22Rv1 (cell line): ENCODE data around the gene DBN1.

Source experiments
- CTCF ChIP-seq: fragments of 450-650 bp; IDR thresholded peaks from 2 replicates; pipeline ENCODE4 v1.5.1; 2017; ENCODE audit warnings: mild to moderate bottlenecking
- ZFX ChIP-seq: fragments of 450-650 bp; IDR thresholded peaks from 2 replicates; pipeline ENCODE4 v1.6.1; 2017; ENCODE audit warnings: antibody characterized with exemption, borderline replicate concordance

- TF ChIP-seq CTCF: no peak
- TF ChIP-seq ZFX: no peak
Observed at GRCh38 chr5:177470759-177471536, 2.5 kb downstream of the DBN1 start.
